ENCODE results near the gene ST3GAL2.

Gene ST3GAL2

GRCh38 chr16:70438969-70439862, at the start of gene ST3GAL2:
ST3GAL2 (minus strand) TSS chr16:70439100; CDS start chr16:70398530, 40,570 bp downstream.
- DNase-seq (ENCODE audit: low read depth) = peak; percentile 94

- DNase-seq (ENCODE audit: low read depth) = no peak
These were observed 46.0 kb upstream of the ST3GAL2 start for GRCh38 chr16:70484867-70485266.

- no peak for DNase-seq (ENCODE audit: low read depth)
These were observed 44.5 kb upstream of the ST3GAL2 start for GRCh38 chr16:70483426-70483825.

- no peak for DNase-seq (ENCODE audit: low read depth)
These were observed 43.7 kb upstream of the ST3GAL2 start for GRCh38 chr16:70482624-70483023.

GRCh38 chr16:70481929-70482536, 43.1 kb upstream of the ST3GAL2 start:
- DNase-seq (ENCODE audit: low read depth) = peak; percentile 32

- no peak for DNase-seq (ENCODE audit: low read depth)
These were observed 41.5 kb upstream of the ST3GAL2 start for GRCh38 chr16:70480127-70481105.

GRCh38 chr16:70478912-70479341, 40.0 kb upstream of the ST3GAL2 start:
- no peak for DNase-seq (ENCODE audit: low read depth)

- no peak for DNase-seq (ENCODE audit: low read depth)
These were observed 39.3 kb upstream of the ST3GAL2 start for GRCh38 chr16:70478169-70478568.

- peak; percentile 81 for DNase-seq (ENCODE audit: low read depth)
These were observed 37.5 kb upstream of the ST3GAL2 start for GRCh38 chr16:70476272-70477020.

GRCh38 chr16:70475054-70475871, 36.4 kb upstream of the ST3GAL2 start:
- no peak for DNase-seq (ENCODE audit: low read depth)

- DNase-seq (ENCODE audit: low read depth) = no peak
These were observed 35.6 kb upstream of the ST3GAL2 start for GRCh38 chr16:70474320-70475053.

GRCh38 chr16:70473446-70474319, 34.8 kb upstream of the ST3GAL2 start:
- no peak for DNase-seq (ENCODE audit: low read depth)

- DNase-seq (ENCODE audit: low read depth) = no peak
These were observed 34.0 kb upstream of the ST3GAL2 start for GRCh38 chr16:70472786-70473433.

- peak; percentile 41 for DNase-seq (ENCODE audit: low read depth)
These were observed 32.0 kb upstream of the ST3GAL2 start for GRCh38 chr16:70470927-70471341.

GRCh38 chr16:70470141-70470926, 31.4 kb upstream of the ST3GAL2 start:
- no peak for DNase-seq (ENCODE audit: low read depth)

- DNase-seq (ENCODE audit: low read depth) = no peak
These were observed 30.1 kb upstream of the ST3GAL2 start for GRCh38 chr16:70468776-70469525.

- DNase-seq (ENCODE audit: low read depth) = no peak
These were observed 28.7 kb upstream of the ST3GAL2 start for GRCh38 chr16:70467608-70468007.
